Lower leg skin (tissue), 3 donors: ENCODE results near the gene C12orf75.

Experiments used
- POLR2A ChIP-seq, 2 donors: fragments of 450-650 bp; IDR thresholded peaks; one replicate each; pipeline ENCODE4 v1.6.1; 2016 to 2017; ENCODE audit warnings: antibody characterized with exemption in 2 of 2, mild to moderate bottlenecking in 1 of 2, moderate library complexity in 1 of 2
- TF ChIP-seq, protein P1 (sequence below), 3 donors: fragments of 450-650 bp; IDR thresholded peaks; one replicate each; pipeline ENCODE4 v1.5.1; 2016; ENCODE audit warnings: antibody characterized with exemption in 3 of 3, mild to moderate bottlenecking in 3 of 3, moderate library complexity in 2 of 3

DNA sequence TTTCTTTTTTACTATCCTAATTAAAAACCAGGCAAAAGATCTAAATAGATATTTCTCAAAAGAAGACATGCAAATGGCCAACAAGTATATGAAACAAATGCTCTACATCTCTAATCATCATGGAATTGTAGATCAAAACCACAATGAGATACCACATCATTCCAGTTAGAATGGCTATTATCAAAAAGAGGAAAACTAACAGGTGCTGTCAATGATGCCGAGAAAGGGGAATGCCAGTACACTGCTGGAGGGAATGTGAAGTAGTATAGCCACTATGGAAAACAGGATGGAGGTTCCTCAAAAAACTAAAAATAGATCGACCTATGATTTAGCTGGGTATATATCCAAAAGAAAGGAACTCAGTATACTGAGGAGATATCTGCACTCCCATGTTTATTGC, 39.0 kb upstream of the C12orf75 start:
- no peak for TF ChIP-seq POLR2A (IDR thresholded peaks at IDR 0.05)
- TF ChIP-seq, protein P1, sequence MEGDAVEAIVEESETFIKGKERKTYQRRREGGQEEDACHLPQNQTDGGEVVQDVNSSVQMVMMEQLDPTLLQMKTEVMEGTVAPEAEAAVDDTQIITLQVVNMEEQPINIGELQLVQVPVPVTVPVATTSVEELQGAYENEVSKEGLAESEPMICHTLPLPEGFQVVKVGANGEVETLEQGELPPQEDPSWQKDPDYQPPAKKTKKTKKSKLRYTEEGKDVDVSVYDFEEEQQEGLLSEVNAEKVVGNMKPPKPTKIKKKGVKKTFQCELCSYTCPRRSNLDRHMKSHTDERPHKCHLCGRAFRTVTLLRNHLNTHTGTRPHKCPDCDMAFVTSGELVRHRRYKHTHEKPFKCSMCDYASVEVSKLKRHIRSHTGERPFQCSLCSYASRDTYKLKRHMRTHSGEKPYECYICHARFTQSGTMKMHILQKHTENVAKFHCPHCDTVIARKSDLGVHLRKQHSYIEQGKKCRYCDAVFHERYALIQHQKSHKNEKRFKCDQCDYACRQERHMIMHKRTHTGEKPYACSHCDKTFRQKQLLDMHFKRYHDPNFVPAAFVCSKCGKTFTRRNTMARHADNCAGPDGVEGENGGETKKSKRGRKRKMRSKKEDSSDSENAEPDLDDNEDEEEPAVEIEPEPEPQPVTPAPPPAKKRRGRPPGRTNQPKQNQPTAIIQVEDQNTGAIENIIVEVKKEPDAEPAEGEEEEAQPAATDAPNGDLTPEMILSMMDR (IDR thresholded peaks at IDR 0.05): no peak
